Adipose tissue (tissue), 3 donors: ENCODE measurements around the gene PTPRE. TPM values are rescaled to one million over a fixed set of nuclear protein-coding genes. Genes with fewer than 3 reads are reported as not detected.

Experiments used
- H3K27ac ChIP-seq: one replicate; pipeline ENCODE4 v1.5.1; 2013; ENCODE audit warnings: low read depth, low read length
- WGBS, 3 donors: extraction: QIAGEN DNeasy Blood & Tissue Kit; methylation state at CpG; one replicate each; pipeline ENCODE4 v1.1.7; 2013; 5-methylcytosine and 5-hydroxymethylcytosine counted together
- polyA plus RNA-seq, 3 donors: library from polyadenylated mRNA; stranded (reverse); fragments of 200-250 nt; gene quantifications; one replicate each; pipeline ENCODE4 v1.2.3, GENCODE V29; 2013
- donor health status: healthy with polysubstance abuse.
- donor health status: Bipolar disorder and iron deficiency.
- donor health status: healthy.

PTPRE gene
- polyA plus RNA-seq, 3 donors, result 1.4 to 16.9 (median 10.8) TPM

GRCh38 chr10:127999297-128000129 lies 92.6 kb downstream of the PTPRE start:
- no peak overlapping the region for H3K27ac ChIP-seq
- WGBS, 3 donors, result 65 to 81% (median 78%) methylated on average over 23 of the region's 23 CpGs

- 51 to 85% (median 75%) methylated on average over 5 of the region's 5 CpGs for WGBS, 3 donors
- H3K27ac ChIP-seq, result no peak overlapping the region
Measured at GRCh38 chr10:128000471-128001362, 93.8 kb downstream of the PTPRE start.

DNA sequence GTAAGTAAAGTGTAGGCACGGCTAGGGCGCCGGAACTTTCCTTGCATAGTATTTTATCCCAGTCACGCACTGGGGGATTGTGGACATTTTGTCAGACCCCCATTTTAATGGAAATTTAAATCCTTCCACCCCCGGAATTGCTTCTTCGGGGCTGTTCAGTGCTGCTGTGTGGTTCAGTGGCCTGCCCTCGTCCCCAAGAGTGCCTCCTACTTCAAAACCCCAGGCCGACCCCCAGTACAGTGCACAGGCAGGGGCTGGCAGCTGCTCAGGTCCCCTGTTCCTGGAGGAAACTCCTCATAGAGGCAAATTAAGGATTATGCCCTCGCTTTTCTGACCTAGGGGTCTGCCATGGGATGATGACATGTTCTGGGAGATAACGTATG lies 94.5 kb downstream of the PTPRE start:
- 68 to 93% (median 88%) methylated on average over 10 of the region's 10 CpGs for WGBS, 3 donors
- no peak overlapping the region for H3K27ac ChIP-seq

DNA sequence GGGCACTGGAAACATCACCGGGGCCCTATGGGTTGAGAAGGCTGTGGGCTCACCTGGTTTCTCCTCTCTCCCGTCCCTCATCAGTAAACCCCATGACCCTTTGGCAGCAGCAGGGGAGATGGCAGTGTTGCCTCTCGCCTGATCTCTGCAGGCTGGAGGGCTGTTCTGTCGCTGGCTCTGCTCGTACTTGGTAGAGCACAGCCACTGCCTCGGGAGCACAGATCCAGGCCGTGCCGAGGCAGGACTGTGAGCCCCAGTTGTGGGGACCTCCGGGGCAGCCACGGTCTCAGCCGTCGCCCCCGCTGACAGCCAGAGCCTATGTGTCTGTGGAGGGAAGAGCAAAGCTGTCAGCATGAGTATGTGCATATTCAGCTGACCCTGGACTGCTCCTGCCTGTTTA lies 94.9 kb downstream of the PTPRE start:
- 67 to 87% (median 84%) methylated on average over 13 of the region's 13 CpGs for WGBS, 3 donors
- H3K27ac ChIP-seq, result no peak overlapping the region

- no peak overlapping the region for H3K27ac ChIP-seq
- WGBS, 3 donors, result 67 to 85% (median 78%) methylated on average over 7 of the region's 7 CpGs
Measured at GRCh38 chr10:128003521-128003920, 96.6 kb downstream of the PTPRE start.

GRCh38 chr10:128005858-128006257 lies 99.0 kb downstream of the PTPRE start:
- 67 to 86% (median 67%) methylated on average over 1 of the region's 1 CpG for WGBS, 3 donors
- H3K27ac ChIP-seq, result no peak overlapping the region

GRCh38 chr10:128007056-128007455 lies 100.2 kb downstream of the PTPRE start:
- 60 to 93% (median 92%) methylated on average over 1 of the region's 1 CpG for WGBS, 3 donors
- no peak overlapping the region for H3K27ac ChIP-seq

DNA sequence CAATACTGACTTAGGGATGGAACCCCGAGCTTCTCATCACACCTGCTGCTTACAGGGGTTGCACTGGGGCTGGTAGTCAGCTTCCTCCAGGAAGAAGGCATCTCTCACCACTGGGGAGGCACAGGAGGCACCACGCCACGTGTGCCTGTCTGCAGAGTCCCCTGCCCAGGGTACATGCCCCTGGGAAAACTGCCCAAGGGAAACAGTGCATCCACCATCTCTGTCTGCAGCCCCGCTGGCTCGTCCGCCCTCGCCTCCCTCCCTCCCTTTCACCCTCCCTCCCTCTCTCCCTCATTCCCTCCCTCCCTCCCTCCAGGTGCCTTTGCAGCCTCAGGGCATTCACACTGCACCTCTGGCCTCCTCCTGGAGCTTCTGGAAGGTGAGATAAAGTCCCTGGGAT lies 101.1 kb downstream of the PTPRE start:
- WGBS, 3 donors, result 42 to 80% (median 77%) methylated on average over 7 of the region's 7 CpGs
- H3K27ac ChIP-seq, result no peak overlapping the region

DNA sequence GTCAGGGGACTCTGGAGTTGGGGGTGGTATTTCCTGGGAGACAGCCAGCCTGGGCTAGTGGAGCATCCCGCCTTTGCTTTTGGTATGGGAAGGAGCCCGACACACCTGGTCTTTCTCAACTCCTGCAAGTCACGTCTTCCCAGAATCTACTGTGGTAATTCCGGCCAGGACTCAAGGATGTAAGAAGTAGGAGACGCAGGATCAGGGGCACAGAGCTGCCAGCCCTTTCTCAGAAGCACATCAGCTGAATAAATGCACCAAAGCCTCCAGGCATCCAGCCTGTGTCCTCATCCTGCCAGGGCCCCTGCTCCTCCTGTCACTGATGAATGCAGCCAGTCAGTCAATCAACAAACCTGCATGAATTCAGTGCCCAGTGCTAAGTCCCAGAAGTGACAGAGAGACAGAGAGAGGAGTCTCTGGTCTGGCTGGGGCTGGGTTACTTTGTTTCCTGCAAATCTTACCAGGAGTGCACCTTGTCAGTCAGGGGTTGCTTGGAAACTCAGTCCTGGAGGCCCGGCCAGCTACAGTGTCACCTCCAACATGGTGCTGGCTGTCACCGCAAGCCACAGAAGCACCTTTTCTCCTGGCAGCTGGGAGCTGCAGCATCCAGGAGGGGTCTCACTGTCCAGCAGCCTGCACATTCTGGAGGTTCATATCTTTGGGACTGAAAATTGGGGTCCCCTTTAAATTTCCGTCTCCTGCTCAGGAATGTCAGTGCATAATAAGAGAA lies 101.8 kb downstream of the PTPRE start:
- 66 to 93% (median 90%) methylated on average over 8 of the region's 8 CpGs for WGBS, 3 donors
- no peak overlapping the region for H3K27ac ChIP-seq

DNA sequence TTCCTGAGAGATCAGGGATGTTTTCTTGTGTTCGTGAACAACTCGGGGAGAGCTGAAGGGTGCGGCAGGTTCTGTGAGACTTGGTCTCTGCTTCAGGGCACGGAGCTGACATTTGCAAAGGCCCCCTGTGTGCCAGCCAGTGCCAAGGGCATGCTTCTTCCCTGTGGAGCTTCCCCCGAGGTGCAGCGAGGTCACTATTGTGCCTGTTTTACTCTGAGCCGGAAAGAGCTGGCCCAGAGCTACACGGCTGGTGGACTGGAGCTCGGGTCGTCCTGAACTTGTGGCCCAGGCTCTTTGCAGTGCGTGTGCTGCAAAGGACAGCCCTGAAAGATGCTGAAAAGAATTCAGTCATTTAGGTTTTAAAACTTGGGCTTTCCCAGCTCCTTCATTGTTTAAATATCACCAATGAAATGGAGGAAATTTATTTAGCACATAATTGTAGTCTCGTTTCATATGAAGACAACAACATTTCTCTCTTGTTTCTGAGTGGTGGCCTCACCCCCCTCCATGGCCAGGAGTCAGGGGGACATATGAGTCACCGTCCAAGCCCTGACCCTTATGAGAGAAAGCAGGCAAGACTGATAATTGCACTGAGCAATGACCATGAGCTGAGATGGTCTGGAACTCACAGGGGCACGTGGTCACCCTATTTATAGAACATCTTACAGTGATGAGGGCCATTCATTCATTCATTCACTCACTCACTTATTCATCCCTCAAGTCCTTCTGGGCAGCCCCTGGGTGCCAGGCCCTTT lies 102.6 kb downstream of the PTPRE start:
- WGBS, 3 donors, result 46 to 72% (median 63%) methylated on average over 14 of the region's 14 CpGs
- no peak overlapping the region for H3K27ac ChIP-seq

- WGBS, 3 donors, result 11 to 15% (median 13%) methylated on average over 27 of the region's 27 CpGs
- H3K27ac ChIP-seq, result no peak overlapping the region
Measured at GRCh38 chr10:128011059-128011979, 104.4 kb downstream of the PTPRE start.

DNA sequence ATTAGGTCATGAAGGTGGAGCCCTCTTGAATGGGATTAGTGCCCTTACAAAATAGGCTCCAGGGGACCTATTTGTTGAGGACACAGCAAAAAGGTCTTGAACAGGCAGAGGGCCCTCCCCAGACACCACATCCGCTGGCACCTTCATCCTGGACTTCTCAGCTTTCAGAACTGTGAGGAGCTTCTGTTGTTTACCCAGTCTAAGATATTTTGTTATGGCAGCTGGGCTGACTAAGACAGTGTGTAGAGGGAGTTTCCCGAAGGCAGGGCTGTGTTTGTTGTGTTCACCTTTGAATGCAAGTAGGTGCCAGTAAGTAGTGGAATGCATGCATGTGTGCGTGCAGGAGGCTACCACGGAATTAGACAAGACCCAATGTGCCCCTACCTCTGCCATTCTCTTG lies 106.7 kb downstream of the PTPRE start:
- 85 to 95% (median 94%) methylated on average over 4 of the region's 4 CpGs for WGBS, 3 donors

GRCh38 chr10:128014236-128014635 lies 107.3 kb downstream of the PTPRE start:
- 67 to 87% (median 82%) methylated on average over 7 of the region's 7 CpGs for WGBS, 3 donors
- H3K27ac ChIP-seq, result no peak overlapping the region

More for the DNA sequence above, 106.7 kb downstream of the PTPRE start:
- H3K27ac ChIP-seq, result no peak overlapping the region

- WGBS, 3 donors, result 78 to 91% (median 91%) methylated on average over 12 of the region's 12 CpGs
- no peak overlapping the region for H3K27ac ChIP-seq
Measured at GRCh38 chr10:128016423-128017060, 109.6 kb downstream of the PTPRE start.

- no peak overlapping the region for H3K27ac ChIP-seq
- 52 to 71% (median 70%) methylated on average over 14 of the region's 14 CpGs for WGBS, 3 donors
Measured at GRCh38 chr10:128017822-128018221, 110.9 kb downstream of the PTPRE start.

GRCh38 chr10:128018236-128018635 lies 111.3 kb downstream of the PTPRE start:
- WGBS, 3 donors, result 18 to 38% (median 26%) methylated on average over 13 of the region's 13 CpGs
- no peak overlapping the region for H3K27ac ChIP-seq

DNA sequence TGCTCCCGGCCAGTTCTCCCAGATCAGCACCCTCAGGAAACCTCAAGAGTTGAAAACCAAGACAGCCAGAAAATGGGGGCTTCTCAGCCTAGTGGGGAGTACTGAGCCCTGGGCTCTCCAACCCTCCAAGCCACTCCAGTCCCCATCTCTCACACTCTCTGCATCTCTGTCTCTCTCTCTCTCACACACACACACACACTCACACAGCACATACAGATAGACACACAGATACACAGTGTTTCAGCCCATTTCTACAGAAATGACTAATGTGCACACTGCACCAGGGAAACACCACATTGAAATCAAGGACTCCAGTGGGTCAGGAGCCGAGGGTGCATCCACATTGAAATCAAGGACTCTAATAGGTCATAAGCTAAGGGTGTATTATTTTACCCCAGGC lies 111.8 kb downstream of the PTPRE start:
- H3K27ac ChIP-seq, result no peak overlapping the region
- WGBS, 3 donors, result 47 to 67% (median 62%) methylated on average over 2 of the region's 2 CpGs
